ENCODE measurements around the gene MAPKAP1.

MAPKAP1 gene

GRCh38 chr9:125475385-125475784, 231.6 kb downstream of the MAPKAP1 start:
- DNase-seq, result no peak

- DNase-seq, result no peak
These were observed 233.9 kb downstream of the MAPKAP1 start for GRCh38 chr9:125472926-125473701.

GRCh38 chr9:125472562-125472925, 234.5 kb downstream of the MAPKAP1 start:
- no peak for DNase-seq

- no peak for DNase-seq
These were observed 236.0 kb downstream of the MAPKAP1 start for GRCh38 chr9:125470767-125471580.

- no peak for DNase-seq
These were observed 236.8 kb downstream of the MAPKAP1 start for GRCh38 chr9:125470189-125470588.

- no peak for DNase-seq
These were observed 238.4 kb downstream of the MAPKAP1 start for GRCh38 chr9:125468646-125469045.

GRCh38 chr9:125467116-125467740, 239.8 kb downstream of the MAPKAP1 start:
- no peak for DNase-seq

GRCh38 chr9:125466411-125466810, 240.6 kb downstream of the MAPKAP1 start:
- DNase-seq, result no peak

GRCh38 chr9:125464591-125465385, 242.2 kb downstream of the MAPKAP1 start:
- DNase-seq, result no peak

GRCh38 chr9:125463926-125464325, 243.1 kb downstream of the MAPKAP1 start:
- DNase-seq, result no peak

GRCh38 chr9:125462861-125463291, 244.1 kb downstream of the MAPKAP1 start:
- no peak for DNase-seq

GRCh38 chr9:125461636-125462190, 245.3 kb downstream of the MAPKAP1 start:
- no peak for DNase-seq

- no peak for DNase-seq
These were observed 245.9 kb downstream of the MAPKAP1 start for GRCh38 chr9:125460883-125461635.

- no peak for DNase-seq
These were observed 246.7 kb downstream of the MAPKAP1 start for GRCh38 chr9:125460346-125460745.

- DNase-seq, result no peak
These were observed 249.7 kb downstream of the MAPKAP1 start for GRCh38 chr9:125457357-125457756.

- DNase-seq, result no peak
These were observed 251.1 kb downstream of the MAPKAP1 start for GRCh38 chr9:125455876-125456275.

GRCh38 chr9:125455132-125455531, 251.9 kb downstream of the MAPKAP1 start:
- DNase-seq, result no peak

- no peak for DNase-seq
These were observed 259.7 kb downstream of the MAPKAP1 start for GRCh38 chr9:125447202-125447802.

GRCh38 chr9:125446561-125447094, 260.4 kb downstream of the MAPKAP1 start:
- no peak for DNase-seq

- DNase-seq, result no peak
These were observed 262.0 kb downstream of the MAPKAP1 start for GRCh38 chr9:125444956-125445506.

- no peak for DNase-seq
These were observed 262.8 kb downstream of the MAPKAP1 start for GRCh38 chr9:125444166-125444565.
